K562 (cell line): ENCODE measurements around the gene CHD2. TPM values are rescaled to one million over a fixed set of nuclear protein-coding genes. Genes with fewer than 3 reads are reported as not detected.

Source experiments
- C11orf30 ChIP-seq: fragments of 450-650 bp; IDR thresholded peaks from 2 replicates; pipeline ENCODE4 v1.6.1; 2016; ENCODE audit warnings: low read depth, mild to moderate bottlenecking
- HES1 ChIP-seq: fragments of 450-650 bp; IDR thresholded peaks from 2 replicates; pipeline ENCODE4 v1.6.1; 2016; ENCODE audit warnings: low read depth, mild to moderate bottlenecking, moderate library complexity
- KDM2B ChIP-seq: fragments of 250-450 bp; sonication (Bioruptor Pico); IDR thresholded peaks from 2 replicates; pipeline ENCODE4 v1.8.0; 2021; ENCODE audit warnings: mild to moderate bottlenecking, moderate library complexity
- RBM22 ChIP-seq: fragments of 200-400 bp; formaldehyde crosslinking; IDR thresholded peaks from 2 replicates; pipeline ENCODE4 v1.6.1; 2018; ENCODE audit warnings: low read length, low read depth; ENCODE audit not compliant: poor library complexity, severe bottlenecking
- REST ChIP-seq, 2 experiments: fragments of 450-650 bp; formaldehyde crosslinking in 1 of 2; IDR thresholded peaks; 2 replicates each; pipeline versions ENCODE4 v1.4.0 to v1.6.1; 2014 to 2020; ENCODE audit warnings: mild to moderate bottlenecking in 2 of 2, borderline replicate concordance in 1 of 2, low read depth in 1 of 2
- ZKSCAN3 ChIP-seq: fragments of 250-450 bp; sonication (Bioruptor Pico); IDR thresholded peaks from 2 replicates; pipeline ENCODE4 v1.4.0; 2020
- polyA plus RNA-seq, 8 experiments: library from polyadenylated mRNA; depleted of rRNA in 4 of 8; stranded (reverse) in 5 of 8; unstranded in 3 of 8; fragments of >200 nt; fragmentation: Nextera tagmentation in 2 of 8; fragmentation: Illumina TruSeq in 1 of 8; extraction: Ambion mirVana in 2 of 8; extraction: Trizol in 1 of 8; gene quantifications; 2 replicates each; pipeline versions ENCODE4 v1.2.1 to v1.2.3, GENCODE V29; 2011 to 2014; ENCODE audit warnings: inconsistent platforms in 1 of 8, missing spikeins in 1 of 8
- total RNA-seq, 7 experiments: library from RNA; depleted of rRNA in 6 of 7; stranded (reverse); fragments of >200 nt in 6 of 7; fragmentation: Illumina TruSeq in 2 of 7; extraction: Trizol in 2 of 7; gene quantifications; 2 replicates each; pipeline versions ENCODE4 v1.2.1 to v1.2.3, GENCODE V29; 2011 to 2021; ENCODE audit warnings: low replicate concordance in 1 of 7
- TF ChIP-seq, protein P1 (sequence below): fragments of 450-650 bp; IDR thresholded peaks from 2 replicates; pipeline ENCODE4 v1.6.1; 2016; ENCODE audit warnings: mild to moderate bottlenecking, moderate library complexity

Gene CHD2
- total and polyA plus RNA-seq, 9 of the 15 experiments (the other 6 are each of a cell fraction or from before 2014, with no cell fraction given): 38.9 to 70.8 (median 56.2) TPM

- TF ChIP-seq, protein P1, sequence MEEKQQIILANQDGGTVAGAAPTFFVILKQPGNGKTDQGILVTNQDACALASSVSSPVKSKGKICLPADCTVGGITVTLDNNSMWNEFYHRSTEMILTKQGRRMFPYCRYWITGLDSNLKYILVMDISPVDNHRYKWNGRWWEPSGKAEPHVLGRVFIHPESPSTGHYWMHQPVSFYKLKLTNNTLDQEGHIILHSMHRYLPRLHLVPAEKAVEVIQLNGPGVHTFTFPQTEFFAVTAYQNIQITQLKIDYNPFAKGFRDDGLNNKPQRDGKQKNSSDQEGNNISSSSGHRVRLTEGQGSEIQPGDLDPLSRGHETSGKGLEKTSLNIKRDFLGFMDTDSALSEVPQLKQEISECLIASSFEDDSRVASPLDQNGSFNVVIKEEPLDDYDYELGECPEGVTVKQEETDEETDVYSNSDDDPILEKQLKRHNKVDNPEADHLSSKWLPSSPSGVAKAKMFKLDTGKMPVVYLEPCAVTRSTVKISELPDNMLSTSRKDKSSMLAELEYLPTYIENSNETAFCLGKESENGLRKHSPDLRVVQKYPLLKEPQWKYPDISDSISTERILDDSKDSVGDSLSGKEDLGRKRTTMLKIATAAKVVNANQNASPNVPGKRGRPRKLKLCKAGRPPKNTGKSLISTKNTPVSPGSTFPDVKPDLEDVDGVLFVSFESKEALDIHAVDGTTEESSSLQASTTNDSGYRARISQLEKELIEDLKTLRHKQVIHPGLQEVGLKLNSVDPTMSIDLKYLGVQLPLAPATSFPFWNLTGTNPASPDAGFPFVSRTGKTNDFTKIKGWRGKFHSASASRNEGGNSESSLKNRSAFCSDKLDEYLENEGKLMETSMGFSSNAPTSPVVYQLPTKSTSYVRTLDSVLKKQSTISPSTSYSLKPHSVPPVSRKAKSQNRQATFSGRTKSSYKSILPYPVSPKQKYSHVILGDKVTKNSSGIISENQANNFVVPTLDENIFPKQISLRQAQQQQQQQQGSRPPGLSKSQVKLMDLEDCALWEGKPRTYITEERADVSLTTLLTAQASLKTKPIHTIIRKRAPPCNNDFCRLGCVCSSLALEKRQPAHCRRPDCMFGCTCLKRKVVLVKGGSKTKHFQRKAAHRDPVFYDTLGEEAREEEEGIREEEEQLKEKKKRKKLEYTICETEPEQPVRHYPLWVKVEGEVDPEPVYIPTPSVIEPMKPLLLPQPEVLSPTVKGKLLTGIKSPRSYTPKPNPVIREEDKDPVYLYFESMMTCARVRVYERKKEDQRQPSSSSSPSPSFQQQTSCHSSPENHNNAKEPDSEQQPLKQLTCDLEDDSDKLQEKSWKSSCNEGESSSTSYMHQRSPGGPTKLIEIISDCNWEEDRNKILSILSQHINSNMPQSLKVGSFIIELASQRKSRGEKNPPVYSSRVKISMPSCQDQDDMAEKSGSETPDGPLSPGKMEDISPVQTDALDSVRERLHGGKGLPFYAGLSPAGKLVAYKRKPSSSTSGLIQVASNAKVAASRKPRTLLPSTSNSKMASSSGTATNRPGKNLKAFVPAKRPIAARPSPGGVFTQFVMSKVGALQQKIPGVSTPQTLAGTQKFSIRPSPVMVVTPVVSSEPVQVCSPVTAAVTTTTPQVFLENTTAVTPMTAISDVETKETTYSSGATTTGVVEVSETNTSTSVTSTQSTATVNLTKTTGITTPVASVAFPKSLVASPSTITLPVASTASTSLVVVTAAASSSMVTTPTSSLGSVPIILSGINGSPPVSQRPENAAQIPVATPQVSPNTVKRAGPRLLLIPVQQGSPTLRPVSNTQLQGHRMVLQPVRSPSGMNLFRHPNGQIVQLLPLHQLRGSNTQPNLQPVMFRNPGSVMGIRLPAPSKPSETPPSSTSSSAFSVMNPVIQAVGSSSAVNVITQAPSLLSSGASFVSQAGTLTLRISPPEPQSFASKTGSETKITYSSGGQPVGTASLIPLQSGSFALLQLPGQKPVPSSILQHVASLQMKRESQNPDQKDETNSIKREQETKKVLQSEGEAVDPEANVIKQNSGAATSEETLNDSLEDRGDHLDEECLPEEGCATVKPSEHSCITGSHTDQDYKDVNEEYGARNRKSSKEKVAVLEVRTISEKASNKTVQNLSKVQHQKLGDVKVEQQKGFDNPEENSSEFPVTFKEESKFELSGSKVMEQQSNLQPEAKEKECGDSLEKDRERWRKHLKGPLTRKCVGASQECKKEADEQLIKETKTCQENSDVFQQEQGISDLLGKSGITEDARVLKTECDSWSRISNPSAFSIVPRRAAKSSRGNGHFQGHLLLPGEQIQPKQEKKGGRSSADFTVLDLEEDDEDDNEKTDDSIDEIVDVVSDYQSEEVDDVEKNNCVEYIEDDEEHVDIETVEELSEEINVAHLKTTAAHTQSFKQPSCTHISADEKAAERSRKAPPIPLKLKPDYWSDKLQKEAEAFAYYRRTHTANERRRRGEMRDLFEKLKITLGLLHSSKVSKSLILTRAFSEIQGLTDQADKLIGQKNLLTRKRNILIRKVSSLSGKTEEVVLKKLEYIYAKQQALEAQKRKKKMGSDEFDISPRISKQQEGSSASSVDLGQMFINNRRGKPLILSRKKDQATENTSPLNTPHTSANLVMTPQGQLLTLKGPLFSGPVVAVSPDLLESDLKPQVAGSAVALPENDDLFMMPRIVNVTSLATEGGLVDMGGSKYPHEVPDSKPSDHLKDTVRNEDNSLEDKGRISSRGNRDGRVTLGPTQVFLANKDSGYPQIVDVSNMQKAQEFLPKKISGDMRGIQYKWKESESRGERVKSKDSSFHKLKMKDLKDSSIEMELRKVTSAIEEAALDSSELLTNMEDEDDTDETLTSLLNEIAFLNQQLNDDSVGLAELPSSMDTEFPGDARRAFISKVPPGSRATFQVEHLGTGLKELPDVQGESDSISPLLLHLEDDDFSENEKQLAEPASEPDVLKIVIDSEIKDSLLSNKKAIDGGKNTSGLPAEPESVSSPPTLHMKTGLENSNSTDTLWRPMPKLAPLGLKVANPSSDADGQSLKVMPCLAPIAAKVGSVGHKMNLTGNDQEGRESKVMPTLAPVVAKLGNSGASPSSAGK: peak; percentile 62
- no peak for TF ChIP-seq RBM22
- no peak for TF ChIP-seq ZKSCAN3 (CRISPR knock-in tag)
- TF ChIP-seq HES1: no peak
- TF ChIP-seq C11orf30: 0 out of 2 replicates have a peak, but pooled peaks have one; percentile 4
- TF ChIP-seq KDM2B (CRISPR knock-in tag): no peak
- TF ChIP-seq REST (IDR thresholded peaks at IDR 0.05; ENCODE audit: borderline replicate concordance): no peak; the same call in 1 of the 2 replicates
- TF ChIP-seq REST (CRISPR knock-in tag; IDR thresholded peaks at IDR 0.05; ENCODE audit: low read depth): no peak
These were observed 21.5 kb upstream of the CHD2 start (continued) for GRCh38 chr15:92878593-92879053.
